ENCODE data around the gene DLGAP1.
"Not testable (repeated sequence)": the region's sequence is repeated elsewhere in the genome, so short reads cannot be mapped to it uniquely, and the experiment has no call there.

DLGAP1 gene

DNA sequence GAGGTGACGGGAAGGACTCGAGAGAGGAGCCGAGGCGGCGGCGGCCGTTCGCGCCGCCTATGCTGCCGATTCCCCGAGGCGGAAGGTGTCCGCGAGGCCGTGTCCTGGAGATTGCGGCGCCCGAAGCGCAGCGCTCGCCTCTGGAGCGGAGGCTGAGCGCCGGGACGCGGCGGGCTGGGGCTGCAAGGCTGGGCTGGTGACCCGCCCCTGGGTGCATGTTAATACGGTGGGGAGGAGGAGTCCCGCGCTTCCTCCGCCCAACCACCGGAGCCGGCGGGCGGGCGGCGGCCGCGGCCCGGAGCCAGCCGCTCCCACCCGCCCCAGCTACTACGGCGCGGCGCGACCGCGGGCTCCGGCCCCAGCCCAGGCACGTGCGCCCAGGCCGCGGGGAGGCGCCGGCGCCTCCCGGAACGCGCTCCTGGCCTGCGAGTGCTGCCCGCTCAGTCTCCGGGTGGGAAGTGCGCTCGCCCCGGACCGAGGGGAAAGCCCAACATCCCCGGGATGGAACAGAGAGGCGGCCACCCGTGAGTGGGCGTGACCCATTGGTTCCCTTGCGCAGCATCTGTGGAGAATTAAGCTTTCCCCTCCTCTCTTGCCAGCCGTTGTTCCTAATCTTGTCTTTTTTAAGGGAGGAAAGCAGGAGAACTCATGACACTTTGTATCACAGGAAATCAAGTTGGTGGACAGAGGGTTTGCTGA, at the start of gene DLGAP1:
Gene DLGAP1 (minus strand): TSS at position 195 of the 699 bp plus-strand sequence.
- no peak for DNase-seq

DNA sequence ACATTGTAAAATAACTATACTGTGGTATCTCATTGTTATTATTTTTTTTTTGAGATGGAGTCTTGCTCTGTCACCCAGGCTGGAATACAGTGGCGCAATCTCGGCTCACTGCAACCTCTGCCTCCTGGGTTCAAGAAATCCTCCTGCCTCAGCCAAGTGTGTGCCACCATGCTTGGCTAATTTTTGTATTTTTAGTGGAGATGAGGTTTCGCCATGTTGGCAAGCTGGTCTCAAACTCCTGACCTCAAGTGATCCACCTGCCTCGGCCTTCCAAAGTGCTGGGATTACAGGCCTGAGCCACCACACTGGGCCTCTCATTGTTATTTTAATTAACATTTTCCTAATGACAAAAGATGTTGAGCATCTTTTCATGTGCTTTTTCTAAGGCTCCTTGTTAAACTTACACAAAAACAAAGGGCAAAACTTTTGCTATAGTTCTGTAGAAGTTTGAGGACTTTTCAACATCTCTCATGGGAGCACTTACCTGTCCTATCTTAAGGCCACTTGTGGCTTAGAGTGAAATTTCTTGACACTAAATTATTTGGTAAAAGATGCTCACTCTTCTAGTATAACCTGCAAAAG, 39.7 kb upstream of the DLGAP1 start:
- DNase-seq = not testable (repeated sequence)

DNA sequence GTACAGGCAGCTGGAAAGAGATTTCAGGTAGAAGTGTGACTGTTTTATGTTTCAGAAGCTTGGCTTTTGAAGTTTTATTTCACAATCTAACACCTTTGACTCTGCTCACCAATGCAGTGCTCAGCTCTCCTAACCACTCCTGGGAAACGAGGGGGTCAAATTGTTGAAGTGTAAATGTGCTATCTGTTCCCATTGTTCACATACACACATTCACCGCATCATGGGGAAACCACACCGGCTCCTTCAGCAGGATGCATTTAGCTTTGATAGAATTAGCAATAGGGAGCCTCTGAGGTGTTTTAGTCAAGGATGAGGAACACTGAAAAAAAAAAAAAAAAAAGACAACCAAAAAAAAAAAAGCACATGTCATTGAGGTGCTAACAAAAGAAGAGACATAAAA, 13.4 kb upstream of the DLGAP1 start:
- DNase-seq = no peak

DNA sequence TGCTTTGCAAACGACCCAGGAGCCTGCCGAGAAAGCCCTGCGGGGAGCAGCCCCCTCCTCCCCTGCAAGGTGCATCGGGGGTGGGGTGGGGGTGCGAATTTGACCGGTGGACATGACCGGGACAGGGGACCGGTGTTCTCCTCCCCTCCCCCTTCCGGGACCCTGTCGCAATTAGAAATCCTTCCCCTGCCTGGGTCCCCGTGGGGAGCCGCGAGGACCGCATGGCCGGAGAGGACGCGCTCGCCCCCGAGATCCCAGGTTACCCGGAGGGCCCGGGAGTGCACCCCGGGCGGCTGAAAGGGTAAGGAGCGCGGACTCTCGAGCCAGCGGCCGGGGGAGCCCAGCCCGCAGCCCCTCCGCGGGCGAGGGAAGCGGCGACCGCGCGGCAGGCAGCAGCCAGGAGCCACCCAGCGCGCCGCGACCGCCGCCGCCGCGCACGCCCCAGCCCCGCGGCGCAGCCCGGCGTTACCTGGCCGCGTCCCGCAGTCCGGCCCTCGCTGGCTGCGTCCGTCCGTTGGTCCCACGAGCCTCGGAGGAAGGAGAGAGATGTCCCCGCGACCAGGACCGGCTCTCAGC, 482 bp downstream of the DLGAP1 start:
- no peak for DNase-seq

DNA sequence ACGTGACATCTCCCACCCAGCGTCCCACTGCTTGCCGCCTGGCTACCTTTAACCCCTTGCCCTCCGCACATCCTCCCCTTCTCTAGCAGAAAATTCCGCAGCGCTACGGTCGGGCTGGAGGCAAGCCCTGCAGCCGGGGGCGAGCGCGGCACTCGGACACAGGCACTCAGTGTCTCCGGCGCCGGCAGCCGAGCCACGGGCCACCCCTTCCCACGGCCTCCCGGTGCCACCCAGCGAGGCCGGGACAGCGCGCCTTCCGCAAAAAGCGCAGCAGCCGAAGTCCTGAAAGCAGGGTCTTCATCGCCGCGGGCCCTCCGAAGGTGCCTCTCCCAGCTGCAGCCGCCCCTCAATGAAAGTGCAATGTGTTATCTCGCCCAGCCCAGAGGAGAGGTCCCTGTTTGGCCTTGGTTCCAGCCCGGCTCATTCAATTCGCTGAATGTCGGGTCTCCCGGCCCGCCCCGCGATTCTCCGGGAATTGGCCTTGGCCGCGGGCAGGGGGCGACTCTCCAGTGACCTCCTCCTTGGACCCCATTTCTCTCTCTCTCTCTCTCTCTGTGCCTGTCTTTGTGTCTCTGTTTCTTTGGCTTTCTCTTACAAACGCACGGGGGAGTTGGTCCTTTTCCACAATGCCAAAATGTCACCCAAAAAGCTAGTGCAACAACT, 1.1 kb downstream of the DLGAP1 start:
- DNase-seq = no peak

DNA sequence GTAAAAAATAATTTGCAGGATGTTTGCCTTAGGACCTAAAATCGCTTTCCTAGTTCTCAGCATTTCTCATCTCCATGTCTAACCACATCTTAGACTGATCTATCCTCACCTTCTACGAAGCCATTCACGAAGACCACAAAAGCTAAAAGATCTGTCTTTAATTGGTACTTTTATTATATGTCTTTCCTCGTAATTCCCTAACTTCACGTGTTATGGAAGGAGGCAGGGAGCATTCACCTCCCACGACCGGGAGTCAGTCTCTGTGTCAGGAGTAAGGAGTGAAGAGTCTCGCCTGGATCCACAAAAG, 1.6 kb downstream of the DLGAP1 start:
- DNase-seq = no peak

DNA sequence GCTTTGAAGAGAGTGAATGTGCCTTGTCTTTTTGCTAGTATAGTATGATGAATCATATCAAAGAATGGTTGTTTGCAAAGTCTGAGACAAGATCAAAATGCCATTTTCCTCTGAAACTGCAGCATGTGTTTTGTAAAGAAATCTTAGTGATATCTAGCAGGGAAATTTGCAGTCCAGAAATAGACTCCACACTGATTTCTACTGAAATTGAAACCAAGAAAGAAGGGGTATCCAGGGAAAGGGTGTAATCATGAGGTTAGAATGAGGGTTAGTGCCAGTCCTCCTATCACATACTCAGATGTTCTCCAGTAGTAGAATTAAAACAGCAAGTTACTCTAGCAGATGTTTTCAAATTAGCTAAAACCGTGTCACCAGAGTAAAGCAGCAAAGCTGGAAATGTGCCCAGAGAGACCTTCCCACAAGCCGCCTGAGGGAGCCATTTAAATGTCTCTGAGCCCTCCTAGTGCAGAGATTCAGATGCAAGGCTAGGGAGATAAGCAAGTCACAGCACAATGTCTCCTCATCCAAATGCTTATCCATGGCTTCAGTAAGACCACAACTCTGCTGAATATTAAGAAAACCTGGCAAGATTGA, 4.9 kb downstream of the DLGAP1 start:
- DNase-seq = no peak

DNA sequence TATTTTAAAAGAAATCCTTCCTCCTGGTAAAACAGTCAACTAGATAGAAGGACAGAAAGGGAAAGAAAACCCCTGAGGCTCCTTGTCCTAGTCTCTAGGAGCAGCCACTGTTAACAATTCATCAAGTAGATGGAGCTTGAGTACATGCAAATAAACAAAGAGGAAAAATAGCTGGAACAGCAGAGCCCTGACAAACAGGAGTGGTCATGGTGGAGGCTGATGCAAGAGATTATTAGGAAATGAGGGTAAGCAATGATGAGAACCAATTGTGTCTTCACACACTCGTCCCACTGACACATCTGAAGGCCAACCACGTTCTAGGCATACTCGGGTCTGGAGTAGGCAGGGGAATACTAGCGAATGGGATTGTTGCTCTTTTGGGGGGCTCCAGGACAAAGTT, 9.2 kb downstream of the DLGAP1 start:
- no peak for DNase-seq

DNA sequence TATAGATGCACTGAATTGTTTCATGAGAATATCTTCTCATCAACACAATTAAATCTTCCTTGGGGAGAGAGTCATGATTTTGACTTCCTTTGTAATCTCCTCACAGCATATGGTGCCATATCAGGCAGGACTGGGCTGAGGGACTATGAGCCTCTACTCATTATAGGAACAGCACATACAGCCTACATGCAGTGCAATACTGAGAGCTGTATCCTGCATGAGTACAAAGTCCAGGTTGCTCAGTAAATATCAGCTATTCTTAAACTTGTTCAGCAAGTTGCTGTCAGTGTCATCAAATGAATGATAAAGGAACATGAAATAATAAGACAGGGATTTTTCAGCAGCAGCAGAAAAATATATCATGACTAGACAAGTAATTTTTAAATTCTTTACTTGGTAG, 10.8 kb downstream of the DLGAP1 start:
- no peak for DNase-seq

DNA sequence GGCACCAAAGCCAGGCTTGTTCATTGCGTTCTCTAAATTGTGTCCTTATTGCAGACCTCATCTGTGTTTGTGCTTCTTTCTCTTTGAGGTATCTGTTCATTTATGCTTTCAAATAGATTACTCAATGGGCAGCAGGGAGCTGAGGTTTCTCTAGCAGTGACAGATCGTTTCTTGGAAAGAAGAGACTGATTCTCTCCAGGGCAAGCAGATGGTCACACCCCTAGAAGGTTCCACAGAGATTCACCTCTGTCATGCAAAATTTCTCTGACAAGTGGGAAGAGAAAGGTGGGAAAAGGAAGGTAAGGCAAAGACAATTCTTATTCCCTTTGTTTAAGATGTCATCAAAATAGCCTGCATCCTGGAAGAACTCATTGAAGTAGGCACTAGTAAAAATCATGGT, 14.0 kb downstream of the DLGAP1 start:
- no peak for DNase-seq

DNA sequence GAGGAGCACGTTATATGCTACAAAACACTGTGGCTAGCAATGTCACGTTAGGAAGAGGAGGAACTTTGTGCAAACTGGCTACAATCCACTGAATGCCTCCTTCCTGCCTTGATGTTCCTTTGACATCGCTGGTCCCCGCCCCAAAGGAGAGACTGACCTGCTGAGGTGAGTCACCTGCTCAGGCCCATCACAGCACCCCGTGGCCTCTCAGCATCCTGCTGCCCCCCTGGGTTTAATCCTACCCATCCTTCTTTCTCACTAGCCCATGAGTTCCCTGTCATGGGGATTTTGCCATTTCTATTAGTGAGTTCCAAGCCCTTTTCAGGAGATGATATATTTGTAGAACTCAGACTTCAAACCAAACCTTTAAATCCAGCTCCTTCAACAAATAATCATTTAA, 16.2 kb downstream of the DLGAP1 start:
- DNase-seq = no peak

DNA sequence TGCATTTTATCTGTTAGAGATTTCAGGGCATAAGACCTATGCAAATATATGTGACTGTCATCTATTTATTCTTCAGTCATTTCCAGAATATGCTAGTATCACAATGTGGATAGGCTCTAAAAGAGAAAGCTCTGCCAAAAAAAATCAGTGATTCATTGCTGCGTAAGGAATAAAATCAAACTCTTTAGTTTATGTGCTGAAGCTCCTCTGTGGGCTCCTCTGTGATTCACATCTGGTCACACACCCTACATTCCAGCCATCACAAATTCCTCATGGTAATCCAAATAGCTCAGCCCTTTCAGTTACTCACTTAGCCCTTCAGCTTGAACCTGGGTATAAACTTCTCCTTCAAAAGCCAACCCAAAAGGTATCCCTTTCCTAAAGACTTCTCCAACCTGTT, 21.4 kb downstream of the DLGAP1 start:
- no peak for DNase-seq

DNA sequence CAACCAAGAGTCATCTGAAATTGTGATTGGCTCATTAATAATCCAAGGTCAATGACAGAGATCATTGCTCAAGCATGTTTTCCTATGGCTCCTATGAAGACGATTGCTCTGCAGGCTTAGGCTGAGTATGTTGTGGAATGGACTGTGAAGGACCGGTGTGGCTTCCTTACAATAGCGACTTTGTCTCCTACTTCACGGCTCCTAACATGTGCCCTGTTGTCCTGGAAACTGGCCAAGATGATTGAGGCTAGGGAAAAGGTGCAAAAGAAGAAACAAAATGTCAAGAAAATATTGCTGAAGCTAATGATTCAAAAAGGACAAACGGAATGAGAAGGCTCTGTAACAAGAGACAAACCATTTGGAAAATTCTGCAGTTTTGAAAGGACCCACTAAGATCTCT, 24.3 kb downstream of the DLGAP1 start:
- no peak for DNase-seq

DNA sequence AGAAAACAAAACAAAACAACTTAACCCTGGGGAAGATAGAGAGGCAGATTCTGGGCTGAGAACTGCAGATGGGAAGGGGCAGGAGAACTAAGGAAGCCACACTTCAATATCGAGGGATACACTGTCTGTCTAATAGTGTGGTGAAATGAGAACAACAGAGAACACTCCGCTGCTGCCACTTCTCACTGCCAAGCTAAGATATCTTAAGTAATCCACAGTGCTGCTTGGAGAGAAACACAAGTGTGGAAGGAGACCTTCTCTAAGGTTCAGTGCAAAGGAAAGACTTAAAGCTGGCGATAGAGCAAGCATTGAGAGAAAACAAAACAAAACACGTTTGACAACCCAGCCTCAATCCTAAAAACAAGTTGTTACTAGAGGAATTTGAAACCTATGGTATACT, 37.4 kb downstream of the DLGAP1 start:
- no peak for DNase-seq

DNA sequence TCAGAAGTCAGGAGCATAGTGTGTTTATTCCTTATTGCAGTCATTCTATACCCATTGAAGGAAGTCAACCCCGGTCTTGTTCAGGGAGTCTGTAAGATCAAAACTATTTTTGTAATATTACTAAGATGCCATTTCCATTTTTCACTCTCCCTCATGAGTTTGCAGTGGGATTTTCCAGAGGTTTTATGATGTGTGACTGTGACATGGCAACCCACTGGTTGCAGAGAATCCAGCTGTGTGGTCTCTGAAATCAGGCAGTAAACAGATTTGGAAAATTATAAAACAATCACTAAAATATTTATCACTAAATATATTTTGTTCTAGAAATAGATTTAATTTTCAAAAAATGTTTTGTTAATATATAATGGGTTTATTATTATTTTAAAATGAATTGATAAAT, 38.1 kb downstream of the DLGAP1 start:
- no peak for DNase-seq

DNA sequence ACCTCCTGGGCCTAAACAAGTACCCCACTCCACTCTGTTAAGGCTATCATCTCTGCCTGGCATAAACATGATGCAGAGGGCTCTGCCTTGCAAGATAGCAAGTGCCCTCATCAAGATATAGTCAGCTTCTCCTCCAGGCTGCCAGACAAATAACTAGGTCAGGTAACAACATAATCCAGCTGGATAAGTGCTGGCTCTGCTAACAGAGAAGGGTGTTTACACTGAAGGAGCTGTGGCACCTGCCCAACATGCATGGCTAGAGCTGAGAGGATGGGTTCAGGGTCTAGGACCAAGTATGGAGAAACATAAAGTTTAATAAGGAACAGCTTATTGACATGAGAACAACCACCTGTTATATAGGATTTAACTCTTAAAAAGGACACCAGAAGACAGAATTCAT, 42.8 kb downstream of the DLGAP1 start:
- DNase-seq = no peak

DNA sequence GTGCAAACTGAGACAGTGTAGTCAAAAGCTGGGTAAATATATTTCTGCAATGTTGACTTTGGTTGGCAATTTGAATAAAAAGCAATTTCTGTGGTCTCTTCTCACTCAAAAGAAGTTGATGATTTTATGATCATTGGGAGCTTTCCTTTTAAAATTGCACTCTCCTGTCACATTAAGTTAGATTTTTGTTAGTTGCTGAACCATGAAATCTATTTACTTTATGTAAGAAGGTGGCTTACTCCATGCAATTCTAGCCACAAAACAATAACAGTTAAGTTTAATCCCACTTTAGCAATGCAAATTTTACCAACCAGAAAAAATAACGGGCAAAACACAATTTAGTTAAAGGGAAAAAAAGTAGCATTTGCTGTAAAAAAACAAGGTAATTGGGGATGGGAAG, 48.3 kb downstream of the DLGAP1 start:
- no peak for DNase-seq

DNA sequence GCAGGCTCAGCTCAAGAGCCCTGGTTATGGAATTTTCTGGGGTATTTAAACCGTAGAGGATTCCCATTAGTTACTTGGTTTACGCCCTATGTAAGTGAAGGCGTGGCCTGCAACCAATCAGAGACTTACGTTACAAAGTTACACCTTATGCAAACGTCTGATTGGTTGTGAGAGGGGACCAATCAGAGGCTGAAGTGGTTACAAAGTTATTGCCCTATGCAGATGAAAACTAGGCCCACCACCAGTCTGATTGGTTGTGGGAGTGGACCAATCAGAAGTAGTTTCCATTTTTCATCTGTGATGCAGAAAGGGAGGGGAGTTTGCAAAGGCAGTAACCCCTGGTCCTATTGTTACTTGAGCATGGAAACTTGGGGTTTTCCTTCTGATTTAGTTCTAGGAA, 49.1 kb downstream of the DLGAP1 start:
- no peak for DNase-seq

DNA sequence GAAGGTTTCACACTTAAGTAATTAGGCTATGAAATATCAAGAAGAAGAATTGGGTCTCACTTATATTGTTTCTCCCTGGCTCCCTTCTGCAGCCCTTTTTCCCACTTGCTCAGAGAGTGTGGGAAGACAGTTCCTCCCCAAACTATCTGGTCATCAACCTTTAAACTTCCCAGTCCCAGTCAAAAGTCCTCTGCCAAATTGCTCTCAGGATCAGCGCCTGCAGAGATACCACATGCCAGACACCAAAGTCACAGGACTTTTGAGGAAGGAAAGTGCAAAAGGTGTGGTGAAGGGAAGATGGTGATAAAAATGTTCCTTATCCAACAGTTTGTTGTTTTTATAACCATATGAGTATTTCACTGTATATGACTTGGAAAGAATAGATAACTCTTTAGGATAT, 51.3 kb downstream of the DLGAP1 start:
- no peak for DNase-seq

DNA sequence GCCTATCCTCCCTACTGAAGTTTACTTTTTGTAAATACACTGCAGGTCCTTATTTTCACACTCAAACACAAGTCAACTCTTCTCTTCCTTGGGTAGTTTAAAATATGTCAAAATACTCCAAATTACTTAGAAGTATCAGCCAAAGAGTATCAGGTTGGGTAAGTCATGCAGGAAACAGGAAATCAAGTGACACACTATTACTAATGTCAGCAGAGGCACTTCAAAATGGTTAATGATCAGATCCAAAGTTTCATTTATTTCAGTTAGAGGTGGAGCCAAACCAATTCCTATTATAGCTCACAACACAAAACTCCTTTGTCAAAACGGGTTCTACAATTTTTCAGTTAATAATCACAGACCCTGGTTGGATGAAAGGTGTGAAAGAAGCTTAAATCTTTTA, 54.2 kb downstream of the DLGAP1 start:
- no peak for DNase-seq

DNA sequence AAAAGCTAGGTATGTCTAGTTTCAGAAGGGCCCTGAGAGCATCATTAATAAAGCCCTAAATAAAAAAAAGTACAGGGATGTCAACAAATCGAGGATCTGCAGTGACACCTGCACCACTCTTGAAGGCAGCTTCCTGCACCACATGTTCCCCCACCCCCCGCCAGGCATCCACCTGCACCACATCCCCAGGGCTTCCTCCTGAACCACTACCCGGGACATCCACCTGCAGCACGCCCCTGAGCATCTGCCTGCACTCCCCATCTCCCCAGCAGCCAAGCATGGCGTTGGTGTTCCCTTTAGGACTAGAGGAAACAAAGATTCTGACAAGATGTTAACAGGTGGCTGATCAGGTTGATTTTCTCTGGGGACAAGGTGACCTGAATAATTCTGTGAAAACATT, 55.2 kb downstream of the DLGAP1 start:
- no peak for DNase-seq

DNA sequence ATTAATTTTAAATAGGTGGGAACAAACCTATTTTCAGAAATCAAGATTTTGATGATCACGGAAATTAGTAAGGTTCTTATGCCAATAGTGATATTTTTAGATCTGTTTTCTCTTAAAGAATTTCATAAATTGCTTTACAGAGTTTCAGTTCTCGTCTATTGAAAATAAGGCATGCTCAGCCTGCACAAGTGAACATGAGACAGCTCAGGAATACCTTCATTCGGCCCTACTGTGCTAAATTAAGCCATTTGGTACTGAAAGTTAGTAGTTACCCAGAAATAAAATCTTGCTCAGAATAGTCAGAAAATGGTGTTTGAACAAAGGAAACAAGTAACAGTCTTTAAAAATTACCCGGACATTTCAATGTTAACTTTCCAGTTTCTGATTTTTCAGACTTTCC, 60.4 kb downstream of the DLGAP1 start:
- no peak for DNase-seq

DNA sequence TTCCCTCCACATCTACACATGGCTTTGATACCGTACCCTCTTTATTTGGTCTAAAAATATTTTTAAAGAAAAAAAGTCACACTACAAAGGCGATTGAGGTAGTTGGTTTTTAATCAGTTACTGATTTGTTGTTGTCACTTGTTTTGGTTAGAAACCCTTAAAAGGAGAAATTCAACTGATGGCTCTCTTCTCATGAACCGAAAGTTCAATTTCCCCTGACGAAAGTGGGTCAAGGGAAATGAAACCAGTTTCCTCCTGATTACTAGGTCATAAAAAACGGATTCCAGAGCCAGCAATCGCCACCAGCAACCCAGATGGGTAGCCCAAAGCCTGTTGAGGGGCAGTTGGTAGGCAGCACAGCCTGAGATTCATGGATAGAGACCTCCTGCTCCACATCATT, 63.2 kb downstream of the DLGAP1 start:
- DNase-seq = no peak

DNA sequence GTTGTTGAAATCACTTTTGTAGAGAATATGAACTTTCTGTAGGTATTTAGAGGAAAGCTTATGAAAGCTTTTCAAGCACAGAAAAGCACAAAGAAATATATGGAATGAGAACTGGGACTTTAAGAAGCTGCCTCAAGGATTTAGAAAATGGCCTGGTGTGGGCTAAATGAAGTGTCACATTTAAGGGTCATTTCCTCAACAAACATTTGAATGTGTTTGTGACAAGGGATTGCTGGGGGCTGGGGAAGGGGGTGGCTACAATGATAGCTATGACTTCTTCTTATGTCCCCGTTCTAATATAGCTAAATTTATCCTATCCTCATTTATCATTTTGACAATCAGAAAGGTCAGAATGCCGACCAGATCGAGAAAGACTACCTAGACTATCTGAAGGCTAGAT, 69.2 kb downstream of the DLGAP1 start:
- DNase-seq = no peak

Data from activated effector memory CD4-positive, alpha-beta T cell treated with anti-CD3 and anti-CD28 coated beads, Interleukin-2, amount 50 U/mL, for 16 hours (primary cell).